ENCODE measurements around the gene DAD1.
A peak's percentile ranks its signal among the peaks of the same experiment; 100 is the strongest.

The DAD1 gene

DNA sequence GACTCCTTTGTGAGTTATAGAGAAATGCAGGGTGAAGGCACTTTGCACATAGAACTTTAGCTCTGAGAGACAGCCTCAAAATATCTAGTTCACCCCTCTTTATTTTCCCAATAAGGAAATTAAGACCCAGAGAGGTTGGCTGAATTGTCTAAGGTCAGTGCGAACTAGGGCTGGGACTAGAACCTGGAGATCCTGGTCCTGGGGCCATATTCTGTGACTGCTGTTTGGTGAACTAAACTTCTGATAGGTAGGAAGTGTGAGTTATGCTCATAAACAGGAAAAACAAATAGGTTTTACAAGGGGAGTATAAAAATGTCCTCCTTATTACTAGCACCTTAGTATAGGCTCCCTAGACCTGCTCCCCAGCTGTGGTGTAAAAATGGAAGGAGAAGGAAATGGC, 53.9 kb downstream of the DAD1 start:
- no peaks in the 10 kb centered on the region for H3K9me3 Mint-ChIP-seq
- peaks cover 98% of the 10 kb centered on the region for H3K4me1 Mint-ChIP-seq (ENCODE audit: low read depth)
- peak overlapping the region; percentile 89 for H3K27ac Mint-ChIP-seq
- peak overlapping the region; percentile 83 for H3K4me3 Mint-ChIP-seq
- peaks cover 93% of the 10 kb centered on the region for H3K36me3 Mint-ChIP-seq (ENCODE audit: low read depth)
- no peaks in the 10 kb centered on the region for H3K27me3 Mint-ChIP-seq

DNA sequence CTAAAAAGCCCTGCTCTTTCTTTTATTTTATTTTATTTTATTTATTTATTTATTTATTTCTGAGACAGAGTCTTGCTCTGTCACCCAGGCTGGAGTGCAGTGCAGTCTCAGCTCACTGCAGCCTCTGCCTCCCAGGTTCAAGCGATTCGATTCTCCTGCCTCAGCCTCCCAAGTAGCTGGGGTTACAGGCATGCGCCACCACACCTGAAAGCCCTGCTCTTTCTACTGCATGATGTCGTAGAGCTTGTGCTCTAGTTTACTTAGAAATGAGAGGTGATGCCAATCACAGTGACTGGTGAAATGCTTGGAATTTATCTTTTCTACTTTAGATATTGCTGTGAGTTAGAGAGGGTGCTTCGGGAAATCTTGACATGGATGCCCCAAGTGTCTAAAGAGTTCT, 54.5 kb downstream of the DAD1 start:
- H3K36me3 Mint-ChIP-seq (ENCODE audit: low read depth), result peaks cover 93% of the 10 kb centered on the region
- peak overlapping the region; percentile 89 for H3K27ac Mint-ChIP-seq
- H3K9me3 Mint-ChIP-seq, result no peaks in the 10 kb centered on the region
- peak overlapping the region; percentile 83 for H3K4me3 Mint-ChIP-seq
- no peaks in the 10 kb centered on the region for H3K27me3 Mint-ChIP-seq
- peaks cover 98% of the 10 kb centered on the region for H3K4me1 Mint-ChIP-seq (ENCODE audit: low read depth)

DNA sequence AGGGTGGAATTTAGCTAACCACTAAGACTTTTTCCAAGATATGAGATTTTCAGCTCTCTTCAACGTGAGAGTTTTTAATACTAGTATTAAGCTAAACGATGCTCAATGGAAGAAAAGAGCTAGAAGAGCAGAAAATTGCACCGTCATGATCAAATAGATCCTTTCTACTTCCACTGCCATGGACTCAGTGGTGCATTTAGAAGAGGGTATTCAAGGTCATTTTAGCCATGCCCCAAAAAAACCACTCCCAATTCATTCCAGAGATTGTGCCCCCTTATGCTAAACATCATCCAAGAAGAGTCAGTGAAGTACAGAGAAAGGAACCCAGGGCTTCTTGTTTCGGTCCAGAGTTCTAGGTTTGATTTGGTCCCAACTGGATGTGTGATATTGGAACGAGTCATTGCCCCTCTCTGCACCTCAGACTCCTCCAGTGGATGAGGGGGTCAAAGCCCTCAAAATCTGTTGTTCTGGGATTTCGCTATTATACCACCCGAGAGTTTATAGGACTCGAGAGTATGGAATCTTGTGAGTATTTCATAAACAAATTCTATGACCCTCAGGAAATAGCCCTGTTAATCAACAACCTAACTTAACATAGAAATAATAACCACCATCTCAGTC, 55.2 kb downstream of the DAD1 start:
- peaks cover 93% of the 10 kb centered on the region for H3K36me3 Mint-ChIP-seq (ENCODE audit: low read depth)
- peak overlapping the region; percentile 97 for H3K27ac Mint-ChIP-seq
- peak overlapping the region; percentile 86 for H3K4me3 Mint-ChIP-seq
- peaks cover 98% of the 10 kb centered on the region for H3K4me1 Mint-ChIP-seq (ENCODE audit: low read depth)
- H3K9me3 Mint-ChIP-seq, result no peaks in the 10 kb centered on the region
- no peaks in the 10 kb centered on the region for H3K27me3 Mint-ChIP-seq

DNA sequence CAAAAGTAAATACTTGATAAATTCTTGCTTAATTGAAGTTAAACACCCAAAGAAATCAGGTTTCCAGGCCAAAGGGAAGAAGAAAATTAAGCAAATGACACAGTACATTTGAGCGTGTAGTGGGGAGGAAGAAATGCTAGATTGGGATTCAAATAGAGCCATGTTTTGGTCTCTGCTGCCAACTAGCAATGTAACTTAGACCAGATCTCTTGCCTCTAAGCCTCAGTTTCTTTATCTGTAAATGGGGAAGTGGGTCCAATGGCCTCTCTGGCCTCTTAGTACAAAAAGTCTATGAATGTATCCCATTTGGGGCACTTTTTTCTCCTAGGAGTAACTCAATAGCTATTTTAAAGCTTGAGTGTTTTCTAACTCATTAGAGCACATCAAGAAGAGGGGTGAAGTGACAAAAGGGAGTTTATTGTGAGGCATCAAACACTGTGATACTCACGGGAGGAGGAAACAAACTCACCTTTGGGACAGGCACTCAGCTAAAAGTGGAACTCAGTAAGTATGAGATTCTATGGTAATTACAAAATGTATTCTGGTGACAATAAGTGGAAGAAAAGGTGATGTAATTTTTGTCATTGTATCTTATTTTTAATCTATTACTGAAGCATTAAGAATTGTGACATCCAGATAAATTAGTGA, 55.8 kb downstream of the DAD1 start:
- H3K9me3 Mint-ChIP-seq, result no peaks in the 10 kb centered on the region
- H3K4me3 Mint-ChIP-seq, result peak overlapping the region; percentile 86
- no peaks in the 10 kb centered on the region for H3K27me3 Mint-ChIP-seq
- peaks cover 98% of the 10 kb centered on the region for H3K4me1 Mint-ChIP-seq (ENCODE audit: low read depth)
- H3K27ac Mint-ChIP-seq, result peak overlapping the region; percentile 97
- H3K36me3 Mint-ChIP-seq (ENCODE audit: low read depth), result peaks cover 93% of the 10 kb centered on the region

DNA sequence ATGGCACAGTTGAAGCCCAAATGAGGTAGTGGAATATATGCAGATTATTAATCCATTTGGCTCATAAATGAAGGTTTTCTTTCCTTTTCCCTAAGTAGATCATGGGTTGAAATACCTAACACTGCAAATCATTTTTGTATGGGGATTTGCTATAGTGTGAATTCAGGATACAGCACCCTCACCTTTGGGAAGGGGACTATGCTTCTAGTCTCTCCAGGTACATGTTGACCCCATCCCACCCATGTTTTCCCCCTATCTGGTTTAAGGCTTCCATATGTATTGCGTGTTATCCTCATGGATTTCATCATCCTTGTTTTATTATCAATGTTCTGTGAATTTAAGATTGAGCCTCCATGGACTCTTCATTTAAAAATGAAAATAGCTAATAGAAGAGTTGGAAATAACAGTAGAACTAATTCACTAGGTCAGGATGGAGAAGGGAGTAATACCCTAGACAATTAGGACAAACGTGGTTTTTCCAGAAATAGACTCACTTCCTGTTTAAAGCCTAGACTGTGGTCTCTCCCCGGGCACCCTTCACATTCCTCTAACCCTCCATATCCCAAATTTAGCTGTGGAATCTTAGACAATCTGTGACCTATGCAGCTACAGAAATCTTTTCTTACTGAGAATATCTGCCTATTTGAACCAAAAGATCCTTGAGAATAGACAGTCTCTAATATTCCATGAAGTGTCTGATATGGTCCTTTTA, 56.5 kb downstream of the DAD1 start:
- H3K27ac Mint-ChIP-seq, result peak overlapping the region; percentile 97
- peaks cover 91% of the 10 kb centered on the region for H3K36me3 Mint-ChIP-seq (ENCODE audit: low read depth)
- H3K9me3 Mint-ChIP-seq, result no peaks in the 10 kb centered on the region
- H3K4me1 Mint-ChIP-seq (ENCODE audit: low read depth), result peaks cover 96% of the 10 kb centered on the region
- no peaks in the 10 kb centered on the region for H3K27me3 Mint-ChIP-seq
- H3K4me3 Mint-ChIP-seq, result peak overlapping the region; percentile 86

DNA sequence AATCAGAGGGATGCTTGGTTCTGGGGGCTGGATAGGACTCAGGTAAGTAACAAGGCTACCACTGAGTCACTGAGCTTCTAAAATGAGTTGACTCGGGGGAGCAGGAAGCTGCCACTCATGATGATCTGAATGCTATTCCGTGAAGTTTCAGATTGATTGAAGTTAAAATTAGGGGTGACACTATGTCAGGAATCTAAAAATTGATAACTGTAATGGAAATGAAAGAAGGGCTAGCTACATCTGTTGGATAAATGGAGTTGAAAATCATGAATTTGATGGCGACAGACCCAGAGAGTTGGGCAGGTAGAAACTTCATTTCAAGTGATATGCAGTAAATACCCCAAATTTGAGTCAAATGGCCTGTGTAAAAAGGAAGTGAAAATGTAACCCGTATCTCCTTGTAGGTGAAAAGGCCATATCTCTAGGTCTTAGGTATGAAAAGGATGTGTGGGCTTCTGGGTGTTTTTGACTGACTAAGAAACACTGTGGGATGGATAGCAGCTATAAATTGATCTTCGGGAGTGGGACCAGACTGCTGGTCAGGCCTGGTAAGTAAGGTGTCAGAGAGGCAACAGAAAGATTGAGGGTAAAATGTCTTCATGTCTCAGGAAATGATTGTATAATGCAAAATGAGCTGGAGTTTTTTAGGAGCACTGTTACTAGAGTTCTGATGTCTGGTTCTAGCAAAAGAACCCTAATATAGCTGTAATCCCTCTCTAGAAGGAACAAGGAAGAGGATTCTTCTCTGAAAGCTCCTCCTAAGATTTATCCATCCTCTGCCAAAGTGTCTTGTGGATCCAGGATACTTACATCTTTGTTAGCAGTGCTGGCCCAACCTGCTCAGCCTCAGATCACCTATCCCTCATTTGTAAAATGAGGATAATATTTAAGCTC, 57.3 kb downstream of the DAD1 start:
- Mint-ChIP-seq H3K27ac (peak overlapping the region; percentile 97), H3K36me3 (ENCODE audit: low read depth) (peaks cover 91% of the 10 kb centered on the region), H3K27me3 (no peaks in the 10 kb centered on the region), H3K4me3 (peak overlapping the region; percentile 86), H3K9me3 (no peaks in the 10 kb centered on the region), H3K4me1 (ENCODE audit: low read depth) (peaks cover 96% of the 10 kb centered on the region)

DNA sequence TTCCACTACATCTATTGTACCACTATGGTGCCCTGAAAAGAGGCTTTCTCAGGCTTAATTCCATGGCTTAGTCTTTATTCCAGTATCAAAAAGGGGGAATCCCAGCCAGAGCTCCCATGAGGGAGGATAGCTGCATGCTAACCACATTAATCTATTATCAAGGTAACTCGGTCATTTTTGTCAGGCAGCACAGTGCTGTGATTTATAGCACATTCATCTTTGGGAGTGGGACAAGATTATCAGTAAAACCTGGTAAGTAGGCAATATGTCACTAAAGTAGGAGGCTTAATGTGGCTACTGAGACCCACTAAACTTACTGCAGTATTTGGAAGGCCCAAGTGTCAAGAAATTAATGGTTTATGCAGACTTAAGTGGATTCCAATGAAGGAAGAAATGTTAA, 58.9 kb downstream of the DAD1 start:
- Mint-ChIP-seq H3K9me3 (no peaks in the 10 kb centered on the region), H3K36me3 (ENCODE audit: low read depth) (peaks cover 92% of the 10 kb centered on the region), H3K4me1 (ENCODE audit: low read depth) (peaks cover 94% of the 10 kb centered on the region), H3K27me3 (no peaks in the 10 kb centered on the region), H3K4me3 (peak overlapping the region; percentile 86), H3K27ac (peak overlapping the region; percentile 93)

DNA sequence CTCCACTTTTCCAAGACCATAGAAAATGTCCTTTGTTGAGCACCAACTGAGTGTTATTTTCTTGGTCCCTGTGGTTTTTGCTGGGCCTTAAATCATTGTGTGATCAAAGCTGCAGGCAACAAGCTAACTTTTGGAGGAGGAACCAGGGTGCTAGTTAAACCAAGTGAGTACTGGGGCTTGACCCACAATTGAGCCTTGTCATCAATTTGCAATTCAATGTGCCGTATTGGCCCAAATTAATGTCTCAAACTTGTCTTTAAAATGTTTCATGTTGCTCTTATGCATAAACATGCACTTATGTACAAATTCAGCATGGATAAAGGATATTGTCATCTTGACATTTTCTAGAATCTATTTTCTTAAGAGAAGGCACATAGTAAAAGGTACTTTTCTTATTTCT, 62.3 kb downstream of the DAD1 start:
- peak overlapping the region; percentile 86 for H3K4me3 Mint-ChIP-seq
- no peaks in the 10 kb centered on the region for H3K27me3 Mint-ChIP-seq
- H3K9me3 Mint-ChIP-seq, result no peaks in the 10 kb centered on the region
- H3K27ac Mint-ChIP-seq, result peak overlapping the region; percentile 93
- peaks cover 94% of the 10 kb centered on the region for H3K4me1 Mint-ChIP-seq (ENCODE audit: low read depth)
- H3K36me3 Mint-ChIP-seq (ENCODE audit: low read depth), result peaks cover 91% of the 10 kb centered on the region

DNA sequence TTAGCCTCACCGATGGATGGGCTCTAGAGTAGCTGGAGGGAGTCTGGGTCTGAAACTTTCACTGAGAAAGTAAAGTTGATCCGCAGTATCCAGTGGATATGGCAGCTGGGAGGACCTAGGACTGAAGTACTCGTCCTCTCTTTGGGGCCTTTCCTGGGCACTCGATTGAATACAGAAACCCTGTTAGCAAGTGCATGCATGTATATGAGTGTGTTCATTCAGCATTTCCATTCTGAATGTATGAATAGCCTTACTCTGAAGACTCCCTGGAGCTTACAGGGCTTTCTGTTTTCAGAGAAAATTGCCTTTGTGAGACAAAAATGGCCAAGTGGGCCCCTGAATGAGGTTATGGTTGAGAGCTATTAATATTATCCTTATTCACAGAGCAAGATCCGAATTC, 62.8 kb downstream of the DAD1 start:
- Mint-ChIP-seq H3K36me3 (ENCODE audit: low read depth) (peaks cover 91% of the 10 kb centered on the region), H3K9me3 (no peaks in the 10 kb centered on the region), H3K4me1 (ENCODE audit: low read depth) (peaks cover 94% of the 10 kb centered on the region), H3K27me3 (no peaks in the 10 kb centered on the region), H3K4me3 (peak overlapping the region; percentile 86), H3K27ac (peak overlapping the region; percentile 93)

DNA sequence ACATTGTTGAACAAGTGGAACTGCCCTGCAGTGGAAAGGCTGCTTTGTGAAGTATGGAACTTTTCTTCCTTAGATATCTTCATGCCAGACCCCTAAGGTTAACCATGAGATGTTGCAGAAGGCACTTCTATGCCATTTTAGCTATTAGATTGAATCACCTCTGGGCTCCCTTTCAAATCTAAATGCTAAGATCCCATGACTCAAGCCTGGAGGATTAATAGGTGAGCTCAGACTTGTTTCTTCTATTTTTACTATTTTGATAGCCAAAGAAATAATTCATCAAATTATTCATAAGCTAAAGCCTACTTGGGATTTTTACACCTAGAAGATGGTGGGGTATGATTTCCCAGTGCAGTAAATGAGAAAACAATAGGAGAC, 64.3 kb downstream of the DAD1 start:
- H3K27ac Mint-ChIP-seq, result peak overlapping the region; percentile 93
- H3K4me3 Mint-ChIP-seq, result peak overlapping the region; percentile 86
- no peaks in the 10 kb centered on the region for H3K9me3 Mint-ChIP-seq
- H3K27me3 Mint-ChIP-seq, result no peaks in the 10 kb centered on the region
- H3K4me1 Mint-ChIP-seq (ENCODE audit: low read depth), result peaks cover 95% of the 10 kb centered on the region
- peaks cover 92% of the 10 kb centered on the region for H3K36me3 Mint-ChIP-seq (ENCODE audit: low read depth)

DNA sequence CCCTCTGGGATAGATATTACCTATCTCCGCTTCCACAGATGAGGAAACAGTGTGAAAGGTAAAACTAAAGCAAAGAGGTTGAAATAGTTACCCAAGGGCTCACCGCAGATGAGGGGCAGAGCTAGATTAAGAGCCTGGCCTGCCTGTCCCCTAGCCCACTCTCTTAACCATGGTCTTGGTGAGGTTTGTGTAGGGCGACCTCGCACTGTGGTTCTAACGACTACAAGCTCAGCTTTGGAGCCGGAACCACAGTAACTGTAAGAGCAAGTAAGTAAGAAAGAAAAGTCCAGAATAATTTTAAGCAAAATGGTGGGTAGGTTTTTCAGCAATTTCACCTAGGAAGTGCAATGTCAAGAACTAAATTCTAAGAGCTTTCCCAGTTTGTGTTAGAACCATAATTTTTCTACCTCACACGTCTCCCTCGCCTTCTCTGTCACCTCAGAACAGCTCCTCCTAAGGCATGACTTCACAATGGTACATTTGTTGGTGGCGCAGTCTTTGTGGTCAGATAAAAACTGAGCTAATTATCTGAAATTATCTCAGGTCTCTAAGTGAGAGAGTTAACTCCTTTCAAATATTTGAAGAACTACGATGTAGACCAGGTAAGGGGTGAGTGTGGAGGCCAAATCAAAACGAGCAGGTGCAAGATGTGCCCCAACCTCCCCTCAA, 64.8 kb downstream of the DAD1 start:
- H3K27ac Mint-ChIP-seq, result peak overlapping the region; percentile 93
- no peaks in the 10 kb centered on the region for H3K27me3 Mint-ChIP-seq
- H3K9me3 Mint-ChIP-seq, result no peaks in the 10 kb centered on the region
- peaks cover 95% of the 10 kb centered on the region for H3K4me1 Mint-ChIP-seq (ENCODE audit: low read depth)
- H3K4me3 Mint-ChIP-seq, result peak overlapping the region; percentile 86
- H3K36me3 Mint-ChIP-seq (ENCODE audit: low read depth), result peaks cover 92% of the 10 kb centered on the region

DNA sequence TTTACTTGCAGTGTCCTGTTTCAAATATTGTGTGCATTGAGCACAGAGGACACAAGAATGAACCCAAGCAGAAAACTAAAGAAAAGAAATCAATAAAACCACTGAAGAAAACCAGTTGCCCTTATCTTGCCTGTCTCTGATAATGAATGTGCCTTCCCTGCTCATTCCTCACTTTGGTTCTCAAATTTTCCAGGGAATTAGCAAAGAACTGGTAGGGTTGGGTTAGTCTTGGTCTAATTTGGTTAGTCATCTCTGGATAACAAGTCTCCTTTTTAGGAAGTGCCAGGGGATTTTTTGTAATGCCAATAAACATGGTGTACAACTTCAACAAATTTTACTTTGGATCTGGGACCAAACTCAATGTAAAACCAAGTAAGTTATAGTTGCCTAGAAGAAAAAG, 65.7 kb downstream of the DAD1 start:
- Mint-ChIP-seq H3K36me3 (ENCODE audit: low read depth) (peaks cover 88% of the 10 kb centered on the region), H3K9me3 (no peaks in the 10 kb centered on the region), H3K4me1 (ENCODE audit: low read depth) (peaks cover 95% of the 10 kb centered on the region), H3K27ac (peak overlapping the region; percentile 100), H3K4me3 (peak overlapping the region; percentile 86), H3K27me3 (no peaks in the 10 kb centered on the region)

DNA sequence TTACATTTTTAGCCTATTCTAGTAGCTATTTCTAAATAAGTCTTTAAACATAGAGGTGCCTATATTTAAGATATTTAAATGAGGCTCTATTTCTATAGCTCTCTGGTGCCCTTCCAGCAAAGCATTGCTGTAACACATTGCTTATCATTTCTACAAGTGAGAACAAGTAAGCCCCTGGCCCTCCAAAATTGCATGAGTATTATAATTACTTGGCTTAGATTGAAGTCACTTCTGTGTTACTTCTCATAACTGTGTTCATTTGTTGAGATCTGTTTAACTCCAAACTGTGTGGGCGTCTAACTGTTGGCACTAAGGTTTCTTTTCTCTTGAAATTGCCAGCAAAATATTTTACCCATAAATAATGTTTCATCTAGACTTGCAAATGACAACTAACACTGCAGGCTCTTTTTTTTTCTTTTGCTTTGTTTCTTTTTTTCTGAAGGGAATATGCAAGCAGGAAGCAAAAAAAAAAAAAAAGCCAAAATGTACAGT, 66.5 kb downstream of the DAD1 start:
- no peaks in the 10 kb centered on the region for H3K27me3 Mint-ChIP-seq
- peaks cover 97% of the 10 kb centered on the region for H3K4me1 Mint-ChIP-seq (ENCODE audit: low read depth)
- no peaks in the 10 kb centered on the region for H3K9me3 Mint-ChIP-seq
- H3K36me3 Mint-ChIP-seq (ENCODE audit: low read depth), result peaks cover 89% of the 10 kb centered on the region
- H3K4me3 Mint-ChIP-seq, result peak overlapping the region; percentile 86
- H3K27ac Mint-ChIP-seq, result peak overlapping the region; percentile 100
